Nephron progenitor cell (in vitro differentiated cells): ENCODE results near the gene DPYSL4.
"Not testable (repeated sequence)": the region's sequence is repeated elsewhere in the genome, so short reads cannot be mapped to it uniquely, and the experiment has no call there.

Experiments
- DNase-seq: peaks from one replicate; pipeline ENCODE4 v3.0.0; 2021
- H3K27ac Mint-ChIP-seq: 2 replicates; pipeline ENCODE4 v1.8.0; 2021; ENCODE audit warnings: mild to moderate bottlenecking, moderate library complexity, mixed read lengths
- H3K27me3 Mint-ChIP-seq: 2 replicates; pipeline ENCODE4 v1.8.0; 2021; ENCODE audit warnings: mild to moderate bottlenecking, low read depth, mixed read lengths; ENCODE audit not compliant: poor library complexity
- H3K36me3 Mint-ChIP-seq: 2 replicates; pipeline ENCODE4 v1.8.0; 2021; ENCODE audit warnings: low read depth, mixed read lengths
- H3K4me1 Mint-ChIP-seq: 2 replicates; pipeline ENCODE4 v1.8.0; 2021; ENCODE audit warnings: mixed read lengths
- H3K4me3 Mint-ChIP-seq: 2 replicates; pipeline ENCODE4 v1.8.0; 2021; ENCODE audit warnings: mild to moderate bottlenecking, moderate library complexity, mixed read lengths
- H3K9me3 Mint-ChIP-seq: 2 replicates; pipeline ENCODE4 v1.8.0; 2021; ENCODE audit warnings: mild to moderate bottlenecking, moderate library complexity, mixed read lengths
- CTCF ChIP-seq: fragments of 200-600 bp; sonication (generic); IDR thresholded peaks from 2 replicates; pipeline ENCODE4 v1.5.0; 2021; ENCODE audit warnings: antibody characterized with exemption

DPYSL4 gene

DNA sequence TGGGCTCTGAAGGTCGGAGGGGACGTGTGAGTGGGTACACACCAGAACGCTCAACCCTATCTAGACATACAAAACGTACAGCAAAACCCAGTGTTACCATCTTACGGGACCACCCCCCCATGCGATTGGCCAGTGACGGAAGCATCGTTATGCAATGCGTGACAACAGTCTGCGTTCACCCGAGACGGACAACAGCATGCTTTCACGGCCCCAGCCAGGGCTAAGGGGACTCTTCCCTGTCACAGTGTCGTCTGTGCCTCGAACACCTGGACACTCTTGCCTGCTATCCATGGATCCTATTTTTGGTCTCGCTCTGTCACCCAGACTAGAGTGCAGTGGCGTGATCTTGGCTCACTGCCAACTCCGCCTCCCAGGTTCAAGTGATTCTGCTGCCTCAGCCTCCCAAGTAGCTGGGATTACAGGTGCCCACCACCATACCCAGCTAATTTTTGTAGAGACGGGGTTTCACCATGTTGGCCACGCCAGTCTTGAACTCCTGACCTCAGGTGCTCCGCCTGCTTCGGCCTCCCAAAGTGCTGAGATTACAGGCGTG, 23.3 kb downstream of the DPYSL4 start:
- Mint-ChIP-seq H3K4me1 (no peaks in the 10 kb centered on the region), H3K4me3 (no peak overlapping the region), H3K36me3 (peaks cover 16% of the 10 kb centered on the region), H3K9me3 (peaks cover 26% of the 10 kb centered on the region), H3K27me3 (peaks cover 7% of the 10 kb centered on the region), H3K27ac (no peak overlapping the region)
- no peak for DNase-seq
- no peak for TF ChIP-seq CTCF

DNA sequence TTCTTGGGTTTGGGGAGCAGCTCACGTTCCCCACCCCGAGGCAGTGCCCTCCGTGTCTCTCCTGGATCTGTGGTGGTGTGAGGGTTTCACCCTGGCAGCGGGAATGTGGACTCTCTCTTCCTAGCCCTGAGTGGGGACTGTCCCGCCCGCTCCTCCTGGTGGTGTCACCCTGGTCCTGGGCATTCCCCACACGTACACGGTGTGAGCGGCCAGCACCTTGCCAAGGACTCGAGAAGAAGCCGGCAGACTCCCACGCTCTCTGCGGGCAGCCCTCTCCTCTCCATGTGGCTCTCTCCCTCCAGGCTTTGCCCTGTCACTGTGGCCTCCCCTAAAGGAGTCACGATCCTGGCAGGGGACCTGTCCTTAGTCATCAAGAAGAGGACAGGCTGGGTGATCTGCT, 24.0 kb downstream of the DPYSL4 start:
- no peak for TF ChIP-seq CTCF
- H3K9me3 Mint-ChIP-seq = peaks cover 34% of the 10 kb centered on the region
- no peak overlapping the region for H3K4me3 Mint-ChIP-seq
- no peak overlapping the region for H3K27ac Mint-ChIP-seq
- no peak for DNase-seq
- H3K36me3 Mint-ChIP-seq = peaks cover 23% of the 10 kb centered on the region
- H3K4me1 Mint-ChIP-seq = no peaks in the 10 kb centered on the region
- H3K27me3 Mint-ChIP-seq = peaks cover 7% of the 10 kb centered on the region

DNA sequence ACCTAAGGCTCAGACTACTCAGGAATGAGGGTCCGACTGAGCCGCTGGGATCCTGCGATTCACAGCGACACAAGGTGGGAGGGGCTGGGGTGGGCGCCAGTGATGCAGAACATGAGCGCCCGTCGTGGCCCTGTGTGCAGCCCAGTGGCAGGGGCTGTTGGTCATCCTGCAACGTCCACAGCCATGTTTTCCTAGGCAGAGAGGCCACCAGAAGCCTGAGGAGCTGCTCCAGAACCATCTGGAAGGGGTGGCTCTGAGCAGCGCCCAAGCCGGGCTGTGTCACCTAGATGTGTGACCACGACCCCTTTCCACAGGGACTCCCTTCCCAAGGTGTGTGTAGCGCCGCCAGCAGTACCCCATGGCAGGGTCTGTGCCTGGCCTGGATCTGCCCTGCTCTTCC, 24.5 kb downstream of the DPYSL4 start:
- Mint-ChIP-seq H3K27me3 (peaks cover 7% of the 10 kb centered on the region), H3K4me1 (no peaks in the 10 kb centered on the region), H3K4me3 (no peak overlapping the region), H3K9me3 (peaks cover 38% of the 10 kb centered on the region), H3K36me3 (peaks cover 23% of the 10 kb centered on the region), H3K27ac (no peak overlapping the region)
- DNase-seq = no peak
- no peak for TF ChIP-seq CTCF

DNA sequence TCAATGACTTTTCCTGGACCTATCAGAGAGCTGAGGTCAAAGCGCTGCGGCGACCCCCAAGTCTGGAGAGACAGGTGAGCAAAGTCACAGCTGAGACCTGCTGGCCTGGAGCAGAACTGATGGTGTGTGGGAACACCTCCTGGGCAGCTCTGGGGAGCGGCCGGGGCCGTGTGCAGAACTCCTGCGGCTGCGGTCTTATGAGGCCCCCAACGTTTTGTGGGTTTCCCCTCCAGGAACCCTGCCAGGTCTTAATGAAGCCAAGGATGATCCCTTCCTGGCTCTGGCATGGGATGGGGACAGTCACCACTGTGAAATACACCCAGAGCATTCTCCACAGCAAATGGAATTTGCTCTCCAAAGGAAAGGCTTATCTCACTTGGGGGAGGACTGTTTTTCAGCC, 26.1 kb downstream of the DPYSL4 start:
- DNase-seq = no peak
- Mint-ChIP-seq H3K36me3 (peaks cover 30% of the 10 kb centered on the region), H3K4me1 (no peaks in the 10 kb centered on the region), H3K9me3 (peaks cover 54% of the 10 kb centered on the region), H3K27me3 (peaks cover 7% of the 10 kb centered on the region), H3K27ac (no peak overlapping the region), H3K4me3 (no peak overlapping the region)
- no peak for TF ChIP-seq CTCF

GRCh38 chr10:132213917-132214316, 27.2 kb downstream of the DPYSL4 start:
- H3K9me3 Mint-ChIP-seq = peaks cover 62% of the 10 kb centered on the region
- no peaks in the 10 kb centered on the region for H3K4me1 Mint-ChIP-seq
- H3K4me3 Mint-ChIP-seq = no peak overlapping the region
- no peak for DNase-seq
- peaks cover 30% of the 10 kb centered on the region for H3K36me3 Mint-ChIP-seq
- H3K27me3 Mint-ChIP-seq = peaks cover 7% of the 10 kb centered on the region
- no peak for TF ChIP-seq CTCF
- no peak overlapping the region for H3K27ac Mint-ChIP-seq

- H3K4me3 Mint-ChIP-seq, H3K4me1 Mint-ChIP-seq, DNase-seq, H3K27me3 Mint-ChIP-seq, H3K27ac Mint-ChIP-seq: not testable (repeated sequence)
- H3K36me3 Mint-ChIP-seq = peaks cover 30% of the 10 kb centered on the region
- peaks cover 66% of the 10 kb centered on the region for H3K9me3 Mint-ChIP-seq
These were observed 29.7 kb downstream of the DPYSL4 start for GRCh38 chr10:132216441-132216840.
